GM23338 (cell line): Measurements from ENCODE around the gene RCAN3. TPM values are rescaled to one million over a fixed set of nuclear protein-coding genes. Genes with fewer than 3 reads are reported as not detected.

Experiments used
- ATAC-seq: fragments of 200-7000 bp; cut with Tn5 transposase; 3 replicates; pipeline ENCODE4 v1.9.1; 2020
- DNase-seq: peaks from one replicate; pipeline ENCODE4 v3.0.0-alpha.2; 2015; ENCODE audit warnings: low spot score
- H2AFZ ChIP-seq: fragments of 200-600 bp; sonication (generic); 2 replicates; pipeline ENCODE4 v1.8.0; 2016; ENCODE audit warnings: antibody characterized with exemption, mild to moderate bottlenecking, moderate library complexity
- H3F3A ChIP-seq: fragments of 200-600 bp; sonication (generic); replicated peaks from 2 replicates; pipeline ENCODE4 v1.8.0; 2017; ENCODE audit warnings: antibody characterized with exemption, mixed run types, low read depth
- H3K27ac ChIP-seq: fragments of 200-600 bp; sonication (generic); 2 replicates; pipeline ENCODE4 v1.6.1; 2016; ENCODE audit warnings: low read depth
- H3K27me3 ChIP-seq: fragments of 200-600 bp; sonication (generic); 2 replicates; pipeline ENCODE4 v1.8.0; 2016; ENCODE audit warnings: mild to moderate bottlenecking, mixed run types, moderate library complexity; ENCODE audit not compliant: insufficient read depth
- H3K36me3 ChIP-seq: fragments of 200-600 bp; sonication (generic); 2 replicates; pipeline ENCODE4 v1.8.0; 2016; ENCODE audit warnings: mild to moderate bottlenecking; ENCODE audit not compliant: insufficient read depth
- H3K4me1 ChIP-seq: fragments of 200-600 bp; sonication (generic); 2 replicates; pipeline ENCODE4 v1.8.0; 2016; ENCODE audit warnings: mild to moderate bottlenecking, moderate library complexity; ENCODE audit not compliant: insufficient read depth
- H3K4me2 ChIP-seq: fragments of 200-600 bp; sonication (generic); 2 replicates; pipeline ENCODE4 v1.7.1; 2017; ENCODE audit warnings: mixed run types
- H3K4me3 ChIP-seq: fragments of 200-600 bp; sonication (generic); 2 replicates; pipeline ENCODE4 v1.6.1; 2016; ENCODE audit warnings: mixed run types
- H3K79me2 ChIP-seq: fragments of 200-600 bp; sonication (generic); replicated peaks from 2 replicates; pipeline ENCODE4 v1.8.0; 2017; ENCODE audit warnings: mild to moderate bottlenecking; ENCODE audit not compliant: insufficient read depth
- H3K9me2 ChIP-seq: fragments of 200-600 bp; sonication (generic); 2 replicates; pipeline ENCODE4 v1.8.0; 2017; ENCODE audit not compliant: insufficient read depth
- H4K20me1 ChIP-seq: fragments of 200-600 bp; sonication (generic); replicated peaks from 2 replicates; pipeline ENCODE4 v1.8.0; 2017; ENCODE audit warnings: mild to moderate bottlenecking; ENCODE audit not compliant: insufficient read depth
- H3K27ac Mint-ChIP-seq: 2 replicates; pipeline ENCODE4 v1.8.0; 2020; ENCODE audit warnings: inconsistent platforms, mild to moderate bottlenecking, moderate library complexity, mixed read lengths
- H3K27me3 Mint-ChIP-seq: 3 replicates; pipeline ENCODE4 v1.8.0; 2022; ENCODE audit warnings: low read depth, mild to moderate bottlenecking, moderate library complexity, mixed read lengths, inconsistent platforms; ENCODE audit not compliant: insufficient read depth, poor library complexity
- H3K36me3 Mint-ChIP-seq: 3 replicates; pipeline ENCODE4 v1.8.0; 2021; ENCODE audit warnings: low read depth, mild to moderate bottlenecking, inconsistent platforms, moderate library complexity, mixed read lengths
- H3K4me1 Mint-ChIP-seq: 3 replicates; pipeline ENCODE4 v1.8.0; 2020; ENCODE audit warnings: mild to moderate bottlenecking, inconsistent platforms, mixed read lengths
- H3K4me3 Mint-ChIP-seq: 3 replicates; pipeline ENCODE4 v1.8.0; 2021; ENCODE audit warnings: moderate library complexity, mild to moderate bottlenecking, inconsistent platforms, mixed read lengths
- H3K9me3 Mint-ChIP-seq: 3 replicates; pipeline ENCODE4 v1.8.0; 2020; ENCODE audit warnings: moderate library complexity, mild to moderate bottlenecking, inconsistent platforms, mixed read lengths
- CREB1 ChIP-seq: fragments of 250-450 bp; sonication (Bioruptor Pico); IDR thresholded peaks from 2 replicates; pipeline ENCODE4 v1.5.0; 2020; ENCODE audit warnings: low read depth, mild to moderate bottlenecking, moderate library complexity
- EZH2 ChIP-seq: fragments of 200-600 bp; sonication (generic); IDR thresholded peaks from one replicate; pipeline ENCODE4 v1.8.0; 2017; ENCODE audit warnings: antibody characterized with exemption, mild to moderate bottlenecking, low read depth; ENCODE audit not compliant: unreplicated experiment
- EZH2phosphoT487 ChIP-seq: fragments of 200-600 bp; sonication (generic); IDR thresholded peaks from one replicate; pipeline ENCODE4 v1.8.1; 2018; ENCODE audit warnings: antibody characterized with exemption; ENCODE audit not compliant: unreplicated experiment
- JUNB ChIP-seq: IDR thresholded peaks from one replicate; pipeline ENCODE4 v1.6.1; 2016; ENCODE audit warnings: antibody characterized with exemption; ENCODE audit not compliant: unreplicated experiment
- NANOG ChIP-seq: IDR thresholded peaks from 2 replicates; pipeline ENCODE4 v1.6.1; 2016; ENCODE audit warnings: antibody characterized with exemption, borderline replicate concordance
- POLR2AphosphoS5 ChIP-seq: IDR thresholded peaks from 2 replicates; pipeline ENCODE4 v1.6.1; 2016; ENCODE audit warnings: antibody characterized with exemption, low read depth
- STAT1 ChIP-seq: IDR thresholded peaks from one replicate; pipeline ENCODE4 v1.6.1; 2016; ENCODE audit warnings: antibody characterized with exemption; ENCODE audit not compliant: unreplicated experiment
- ZNF114 ChIP-seq: fragments of 250-450 bp; sonication (Bioruptor Pico); IDR thresholded peaks from 2 replicates; pipeline ENCODE4 v1.5.0; 2020; ENCODE audit warnings: mild to moderate bottlenecking, moderate library complexity
- ZNF331 ChIP-seq: fragments of 250-450 bp; sonication (Bioruptor Pico); IDR thresholded peaks from 2 replicates; pipeline ENCODE4 v1.5.0; 2020; ENCODE audit warnings: low read depth, mild to moderate bottlenecking, moderate library complexity
- polyA plus RNA-seq: library from polyadenylated mRNA; unstranded; fragments of >200 nt; fragmentation: Nextera tagmentation; extraction: Ambion mirVana; gene quantifications from 2 replicates; pipeline ENCODE4 v1.2.1, GENCODE V29; 2016
- total RNA-seq: library from RNA; depleted of rRNA; stranded (reverse); fragments of >200 nt; shearing (Covaris generic); gene quantifications from 2 replicates; pipeline ENCODE4 v1.2.3, GENCODE V29; 2014
- TF ChIP-seq, protein P1 (sequence below): IDR thresholded peaks from 2 replicates; pipeline ENCODE4 v1.6.1; 2016; ENCODE audit warnings: antibody characterized with exemption
- TF ChIP-seq, protein P2 (sequence below): IDR thresholded peaks from one replicate; pipeline ENCODE4 v1.6.1; 2018; ENCODE audit warnings: antibody characterized with exemption; ENCODE audit not compliant: unreplicated experiment
- TF ChIP-seq, protein P3 (sequence below): fragments of 250-450 bp; sonication (Bioruptor Pico); IDR thresholded peaks from 2 replicates; pipeline ENCODE4 v1.5.0; 2020; ENCODE audit warnings: mild to moderate bottlenecking, moderate library complexity
- TF ChIP-seq, protein P4 (sequence below), 2 experiments: fragments of 200-600 bp in 1 of 2; sonication (generic) in 1 of 2; conservative IDR thresholded peaks; 2 replicates each; pipeline versions ENCODE4 v1.5.1 to v1.6.1; 2016 to 2017; ENCODE audit warnings: antibody characterized with exemption in 2 of 2, low read depth in 2 of 2, mild to moderate bottlenecking in 2 of 2, moderate library complexity in 1 of 2

The RCAN3 gene
- total and polyA plus RNA-seq, 2 experiments from 2014 or later, result 8.9 to 11.2 TPM

DNA sequence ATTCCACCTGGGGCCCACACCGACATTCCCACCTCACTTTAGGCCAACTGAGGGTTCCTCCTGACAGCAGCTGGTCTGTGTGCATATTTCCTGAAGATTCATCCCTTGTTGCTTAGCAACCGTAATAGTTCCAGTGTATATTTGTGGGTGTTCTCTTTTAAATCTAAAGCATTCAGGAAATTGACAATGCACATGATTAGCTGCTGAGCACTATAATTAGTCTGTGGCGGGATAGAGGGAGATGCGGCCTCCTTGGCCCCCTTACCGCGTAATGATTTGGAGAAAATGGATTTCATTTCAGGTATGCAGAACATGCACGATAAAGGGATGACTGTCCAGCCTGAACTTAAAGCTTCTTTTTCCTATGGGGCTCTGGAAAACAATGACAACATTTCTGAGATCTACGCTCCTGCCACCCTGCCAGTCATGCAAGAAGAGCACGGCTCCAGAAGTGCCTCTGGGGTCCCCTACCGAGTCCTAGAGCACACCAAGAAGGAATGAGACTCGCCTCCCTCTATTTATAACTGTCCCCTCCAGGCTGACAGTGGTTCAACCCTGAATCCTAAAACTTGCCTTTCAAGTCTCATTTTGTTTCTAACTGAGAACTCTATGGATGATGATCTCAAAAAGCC, 33.8 kb upstream of the RCAN3 start:
- DNase-seq, result no peak
- H3K79me2 ChIP-seq, result no peaks in the 10 kb centered on the region
- H3K27me3 ChIP-seq, result no peaks in the 10 kb centered on the region
- no peak overlapping the region for H2AFZ ChIP-seq
- H3K27me3 Mint-ChIP-seq, result no peaks in the 10 kb centered on the region
- no peak for TF ChIP-seq EZH2phosphoT487
- TF ChIP-seq, protein P1, sequence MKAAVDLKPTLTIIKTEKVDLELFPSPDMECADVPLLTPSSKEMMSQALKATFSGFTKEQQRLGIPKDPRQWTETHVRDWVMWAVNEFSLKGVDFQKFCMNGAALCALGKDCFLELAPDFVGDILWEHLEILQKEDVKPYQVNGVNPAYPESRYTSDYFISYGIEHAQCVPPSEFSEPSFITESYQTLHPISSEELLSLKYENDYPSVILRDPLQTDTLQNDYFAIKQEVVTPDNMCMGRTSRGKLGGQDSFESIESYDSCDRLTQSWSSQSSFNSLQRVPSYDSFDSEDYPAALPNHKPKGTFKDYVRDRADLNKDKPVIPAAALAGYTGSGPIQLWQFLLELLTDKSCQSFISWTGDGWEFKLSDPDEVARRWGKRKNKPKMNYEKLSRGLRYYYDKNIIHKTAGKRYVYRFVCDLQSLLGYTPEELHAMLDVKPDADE, result no peak
- TF ChIP-seq, protein P2, sequence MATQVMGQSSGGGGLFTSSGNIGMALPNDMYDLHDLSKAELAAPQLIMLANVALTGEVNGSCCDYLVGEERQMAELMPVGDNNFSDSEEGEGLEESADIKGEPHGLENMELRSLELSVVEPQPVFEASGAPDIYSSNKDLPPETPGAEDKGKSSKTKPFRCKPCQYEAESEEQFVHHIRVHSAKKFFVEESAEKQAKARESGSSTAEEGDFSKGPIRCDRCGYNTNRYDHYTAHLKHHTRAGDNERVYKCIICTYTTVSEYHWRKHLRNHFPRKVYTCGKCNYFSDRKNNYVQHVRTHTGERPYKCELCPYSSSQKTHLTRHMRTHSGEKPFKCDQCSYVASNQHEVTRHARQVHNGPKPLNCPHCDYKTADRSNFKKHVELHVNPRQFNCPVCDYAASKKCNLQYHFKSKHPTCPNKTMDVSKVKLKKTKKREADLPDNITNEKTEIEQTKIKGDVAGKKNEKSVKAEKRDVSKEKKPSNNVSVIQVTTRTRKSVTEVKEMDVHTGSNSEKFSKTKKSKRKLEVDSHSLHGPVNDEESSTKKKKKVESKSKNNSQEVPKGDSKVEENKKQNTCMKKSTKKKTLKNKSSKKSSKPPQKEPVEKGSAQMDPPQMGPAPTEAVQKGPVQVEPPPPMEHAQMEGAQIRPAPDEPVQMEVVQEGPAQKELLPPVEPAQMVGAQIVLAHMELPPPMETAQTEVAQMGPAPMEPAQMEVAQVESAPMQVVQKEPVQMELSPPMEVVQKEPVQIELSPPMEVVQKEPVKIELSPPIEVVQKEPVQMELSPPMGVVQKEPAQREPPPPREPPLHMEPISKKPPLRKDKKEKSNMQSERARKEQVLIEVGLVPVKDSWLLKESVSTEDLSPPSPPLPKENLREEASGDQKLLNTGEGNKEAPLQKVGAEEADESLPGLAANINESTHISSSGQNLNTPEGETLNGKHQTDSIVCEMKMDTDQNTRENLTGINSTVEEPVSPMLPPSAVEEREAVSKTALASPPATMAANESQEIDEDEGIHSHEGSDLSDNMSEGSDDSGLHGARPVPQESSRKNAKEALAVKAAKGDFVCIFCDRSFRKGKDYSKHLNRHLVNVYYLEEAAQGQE, result no peak
- TF ChIP-seq, protein P3, sequence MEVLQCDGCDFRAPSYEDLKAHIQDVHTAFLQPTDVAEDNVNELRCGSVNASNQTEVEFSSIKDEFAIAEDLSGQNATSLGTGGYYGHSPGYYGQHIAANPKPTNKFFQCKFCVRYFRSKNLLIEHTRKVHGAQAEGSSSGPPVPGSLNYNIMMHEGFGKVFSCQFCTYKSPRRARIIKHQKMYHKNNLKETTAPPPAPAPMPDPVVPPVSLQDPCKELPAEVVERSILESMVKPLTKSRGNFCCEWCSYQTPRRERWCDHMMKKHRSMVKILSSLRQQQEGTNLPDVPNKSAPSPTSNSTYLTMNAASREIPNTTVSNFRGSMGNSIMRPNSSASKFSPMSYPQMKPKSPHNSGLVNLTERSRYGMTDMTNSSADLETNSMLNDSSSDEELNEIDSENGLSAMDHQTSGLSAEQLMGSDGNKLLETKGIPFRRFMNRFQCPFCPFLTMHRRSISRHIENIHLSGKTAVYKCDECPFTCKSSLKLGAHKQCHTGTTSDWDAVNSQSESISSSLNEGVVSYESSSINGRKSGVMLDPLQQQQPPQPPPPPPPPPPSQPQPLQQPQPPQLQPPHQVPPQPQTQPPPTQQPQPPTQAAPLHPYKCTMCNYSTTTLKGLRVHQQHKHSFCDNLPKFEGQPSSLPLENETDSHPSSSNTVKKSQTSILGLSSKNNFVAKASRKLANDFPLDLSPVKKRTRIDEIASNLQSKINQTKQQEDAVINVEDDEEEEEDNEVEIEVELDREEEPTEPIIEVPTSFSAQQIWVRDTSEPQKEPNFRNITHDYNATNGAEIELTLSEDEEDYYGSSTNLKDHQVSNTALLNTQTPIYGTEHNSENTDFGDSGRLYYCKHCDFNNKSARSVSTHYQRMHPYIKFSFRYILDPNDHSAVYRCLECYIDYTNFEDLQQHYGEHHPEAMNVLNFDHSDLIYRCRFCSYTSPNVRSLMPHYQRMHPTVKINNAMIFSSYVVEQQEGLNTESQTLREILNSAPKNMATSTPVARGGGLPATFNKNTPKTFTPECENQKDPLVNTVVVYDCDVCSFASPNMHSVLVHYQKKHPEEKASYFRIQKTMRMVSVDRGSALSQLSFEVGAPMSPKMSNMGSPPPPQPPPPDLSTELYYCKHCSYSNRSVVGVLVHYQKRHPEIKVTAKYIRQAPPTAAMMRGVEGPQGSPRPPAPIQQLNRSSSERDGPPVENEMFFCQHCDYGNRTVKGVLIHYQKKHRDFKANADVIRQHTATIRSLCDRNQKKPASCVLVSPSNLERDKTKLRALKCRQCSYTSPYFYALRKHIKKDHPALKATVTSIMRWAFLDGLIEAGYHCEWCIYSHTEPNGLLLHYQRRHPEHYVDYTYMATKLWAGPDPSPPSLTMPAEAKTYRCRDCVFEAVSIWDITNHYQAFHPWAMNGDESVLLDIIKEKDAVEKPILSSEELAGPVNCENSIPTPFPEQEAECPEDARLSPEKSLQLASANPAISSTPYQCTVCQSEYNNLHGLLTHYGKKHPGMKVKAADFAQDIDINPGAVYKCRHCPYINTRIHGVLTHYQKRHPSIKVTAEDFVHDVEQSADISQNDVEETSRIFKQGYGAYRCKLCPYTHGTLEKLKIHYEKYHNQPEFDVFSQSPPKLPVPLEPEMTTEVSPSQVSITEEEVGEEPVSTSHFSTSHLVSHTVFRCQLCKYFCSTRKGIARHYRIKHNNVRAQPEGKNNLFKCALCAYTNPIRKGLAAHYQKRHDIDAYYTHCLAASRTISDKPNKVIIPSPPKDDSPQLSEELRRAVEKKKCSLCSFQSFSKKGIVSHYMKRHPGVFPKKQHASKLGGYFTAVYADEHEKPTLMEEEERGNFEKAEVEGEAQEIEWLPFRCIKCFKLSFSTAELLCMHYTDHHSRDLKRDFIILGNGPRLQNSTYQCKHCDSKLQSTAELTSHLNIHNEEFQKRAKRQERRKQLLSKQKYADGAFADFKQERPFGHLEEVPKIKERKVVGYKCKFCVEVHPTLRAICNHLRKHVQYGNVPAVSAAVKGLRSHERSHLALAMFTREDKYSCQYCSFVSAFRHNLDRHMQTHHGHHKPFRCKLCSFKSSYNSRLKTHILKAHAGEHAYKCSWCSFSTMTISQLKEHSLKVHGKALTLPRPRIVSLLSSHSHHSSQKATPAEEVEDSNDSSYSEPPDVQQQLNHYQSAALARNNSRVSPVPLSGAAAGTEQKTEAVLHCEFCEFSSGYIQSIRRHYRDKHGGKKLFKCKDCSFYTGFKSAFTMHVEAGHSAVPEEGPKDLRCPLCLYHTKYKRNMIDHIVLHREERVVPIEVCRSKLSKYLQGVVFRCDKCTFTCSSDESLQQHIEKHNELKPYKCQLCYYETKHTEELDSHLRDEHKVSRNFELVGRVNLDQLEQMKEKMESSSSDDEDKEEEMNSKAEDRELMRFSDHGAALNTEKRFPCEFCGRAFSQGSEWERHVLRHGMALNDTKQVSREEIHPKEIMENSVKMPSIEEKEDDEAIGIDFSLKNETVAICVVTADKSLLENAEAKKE, result no peak
- TF ChIP-seq ZNF114 (CRISPR knock-in tag), result no peak
- TF ChIP-seq POLR2AphosphoS5, result no peak
- TF ChIP-seq, protein P4, sequence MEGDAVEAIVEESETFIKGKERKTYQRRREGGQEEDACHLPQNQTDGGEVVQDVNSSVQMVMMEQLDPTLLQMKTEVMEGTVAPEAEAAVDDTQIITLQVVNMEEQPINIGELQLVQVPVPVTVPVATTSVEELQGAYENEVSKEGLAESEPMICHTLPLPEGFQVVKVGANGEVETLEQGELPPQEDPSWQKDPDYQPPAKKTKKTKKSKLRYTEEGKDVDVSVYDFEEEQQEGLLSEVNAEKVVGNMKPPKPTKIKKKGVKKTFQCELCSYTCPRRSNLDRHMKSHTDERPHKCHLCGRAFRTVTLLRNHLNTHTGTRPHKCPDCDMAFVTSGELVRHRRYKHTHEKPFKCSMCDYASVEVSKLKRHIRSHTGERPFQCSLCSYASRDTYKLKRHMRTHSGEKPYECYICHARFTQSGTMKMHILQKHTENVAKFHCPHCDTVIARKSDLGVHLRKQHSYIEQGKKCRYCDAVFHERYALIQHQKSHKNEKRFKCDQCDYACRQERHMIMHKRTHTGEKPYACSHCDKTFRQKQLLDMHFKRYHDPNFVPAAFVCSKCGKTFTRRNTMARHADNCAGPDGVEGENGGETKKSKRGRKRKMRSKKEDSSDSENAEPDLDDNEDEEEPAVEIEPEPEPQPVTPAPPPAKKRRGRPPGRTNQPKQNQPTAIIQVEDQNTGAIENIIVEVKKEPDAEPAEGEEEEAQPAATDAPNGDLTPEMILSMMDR (conservative IDR thresholded peaks at IDR 0.05; ENCODE audit: low read depth in 2 of 2), result no peak
- TF ChIP-seq EZH2, result no peak
- no peak for TF ChIP-seq JUNB
- no peak for TF ChIP-seq ZNF331 (CRISPR knock-in tag)
- TF ChIP-seq CREB1 (CRISPR knock-in tag), result no peak
- TF ChIP-seq NANOG, result no peak
- TF ChIP-seq STAT1, result no peak
- H4K20me1 ChIP-seq, result no peaks in the 10 kb centered on the region
- H3K27ac Mint-ChIP-seq, result no peak overlapping the region
- no peaks in the 10 kb centered on the region for H3K9me2 ChIP-seq
- no peaks in the 10 kb centered on the region for H3K36me3 ChIP-seq
- H3K4me1 Mint-ChIP-seq, result peaks cover 46% of the 10 kb centered on the region
- H3K4me3 ChIP-seq, result no peak overlapping the region
- peaks cover 13% of the 10 kb centered on the region for H3K36me3 Mint-ChIP-seq
- no peaks in the 10 kb centered on the region for H3K9me3 Mint-ChIP-seq
- H3K4me3 Mint-ChIP-seq, result no peak overlapping the region
- peaks cover 21% of the 10 kb centered on the region for H3K4me1 ChIP-seq
- ATAC-seq, result no peak
- no peak overlapping the region for H3K4me2 ChIP-seq
- H3F3A ChIP-seq, result no peaks in the 10 kb centered on the region
- H3K27ac ChIP-seq, result no peak overlapping the region
